Tibial nerve (tissue), 4 donors: Measurements from ENCODE around the gene HNRNPUL2. TPM values are rescaled to one million over a fixed set of nuclear protein-coding genes. Genes with fewer than 3 reads are reported as not detected.
"Not testable (repeated sequence)": the region's sequence is repeated elsewhere in the genome, so short reads cannot be mapped to it uniquely, and the experiment has no call there.

ENCODE experiments used
- DNase-seq, 2 donors: peaks; one replicate each; pipeline ENCODE4 v3.0.0-alpha.2; 2019; ENCODE audit warnings: low spot score in 2 of 2
- H3K27ac ChIP-seq, 4 donors: fragments of 200-600 bp; sonication (generic) in 3 of 4; one replicate each; pipeline ENCODE4 v1.5.1; 2017 to 2019; ENCODE audit warnings: mild to moderate bottlenecking in 1 of 4
- H3K27me3 ChIP-seq, 2 donors: fragments of 200-600 bp; sonication (generic) in 1 of 2; one replicate each; pipeline versions ENCODE4 v1.5.1 to v1.6.0; 2017 to 2019
- H3K36me3 ChIP-seq, 3 donors: fragments of 200-600 bp; sonication (generic); one replicate each; pipeline ENCODE4 v1.5.1; 2018 to 2019
- H3K4me1 ChIP-seq, 4 donors: fragments of 200-600 bp; sonication (generic) in 3 of 4; one replicate each; pipeline ENCODE4 v1.5.1; 2017 to 2019
- H3K4me3 ChIP-seq, 4 donors: fragments of 200-600 bp; sonication (generic) in 3 of 4; one replicate each; pipeline ENCODE4 v1.5.1; 2017 to 2019; ENCODE audit warnings: mild to moderate bottlenecking in 1 of 4, moderate library complexity in 1 of 4
- H3K9me3 ChIP-seq, 4 donors: fragments of 200-600 bp; sonication (generic) in 3 of 4; one replicate each; pipeline ENCODE4 v1.5.1; 2017 to 2019
- CTCF ChIP-seq, 5 experiments: fragments of 200-600 bp in 3 of 5; fragments of 450-650 bp in 2 of 5; sonication (generic) in 3 of 5; IDR thresholded peaks; one replicate each; pipeline ENCODE4 v1.5.1; 2016 to 2019; ENCODE audit warnings: antibody characterized with exemption in 5 of 5, mild to moderate bottlenecking in 3 of 5, moderate library complexity in 2 of 5
- EP300 ChIP-seq, 2 donors: sonication (generic); formaldehyde crosslinking; IDR thresholded peaks; one replicate each; pipeline ENCODE4 v1.6.1; 2017; ENCODE audit warnings: antibody characterized with exemption in 2 of 2, mild to moderate bottlenecking in 1 of 2
- POLR2A ChIP-seq, 2 donors: fragments of 450-650 bp; IDR thresholded peaks; one replicate each; pipeline ENCODE4 v1.6.1; 2017; ENCODE audit warnings: antibody characterized with exemption in 2 of 2, mild to moderate bottlenecking in 2 of 2, moderate library complexity in 2 of 2
- WGBS, 2 donors: methylation state at CpG; one replicate each; pipeline ENCODE4 v1.1.5; 2018; 5-methylcytosine and 5-hydroxymethylcytosine counted together
- total RNA-seq, 4 donors: library from RNA; depleted of rRNA; stranded (reverse); fragments of >200 nt; gene quantifications; one replicate each; pipeline ENCODE4 v1.1.0, GENCODE V29; 2016

The HNRNPUL2 gene
- total RNA-seq, 4 donors from 2014 or later, result 24.7 to 34.8 (median 28.6) TPM

DNA sequence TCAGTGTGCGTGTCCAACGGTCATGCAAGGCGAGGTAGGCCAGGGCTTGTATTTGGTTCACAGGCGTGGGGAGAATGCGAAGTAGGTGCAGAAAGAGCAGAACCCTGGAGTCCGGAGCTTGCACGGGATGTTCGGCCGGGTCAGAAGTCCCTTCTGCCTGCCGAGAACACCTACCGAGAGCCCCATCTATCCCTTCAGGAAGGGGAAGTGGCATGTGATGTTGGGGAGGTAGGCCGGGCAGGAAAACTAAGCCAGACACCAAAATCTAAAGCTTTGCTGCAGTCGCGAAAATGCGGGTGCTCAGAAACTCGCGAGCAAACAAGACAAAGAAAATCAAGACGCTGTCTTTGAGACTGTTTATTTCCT lies 43.5 kb upstream of the HNRNPUL2 start:
- H3K27me3 ChIP-seq, result no peaks in the 10 kb centered on the region
- peaks cover 0 to 25% (median 16%) of the 10 kb centered on the region in 4 donors for H3K4me1 ChIP-seq
- peak overlapping the region; percentile 86 to 95 (median 91) for H3K27ac ChIP-seq
- H3K9me3 ChIP-seq, result no peaks in the 10 kb centered on the region
- TF ChIP-seq POLR2A (IDR thresholded peaks at IDR 0.05) (no peak), EP300 (IDR thresholded peaks at IDR 0.05) (no peak), CTCF (IDR thresholded peaks at IDR 0.05) (no peak)
- DNase-seq, result peak in 1 of 2 donors; percentile 20
- peak overlapping the region; percentile 40 to 71 (median 56) for H3K4me3 ChIP-seq
- H3K36me3 ChIP-seq, result peaks cover 0 to 36% (median 3%) of the 10 kb centered on the region in 3 donors
- 0% methylated on average over 18 of the region's 18 CpGs for WGBS, 2 donors

DNA sequence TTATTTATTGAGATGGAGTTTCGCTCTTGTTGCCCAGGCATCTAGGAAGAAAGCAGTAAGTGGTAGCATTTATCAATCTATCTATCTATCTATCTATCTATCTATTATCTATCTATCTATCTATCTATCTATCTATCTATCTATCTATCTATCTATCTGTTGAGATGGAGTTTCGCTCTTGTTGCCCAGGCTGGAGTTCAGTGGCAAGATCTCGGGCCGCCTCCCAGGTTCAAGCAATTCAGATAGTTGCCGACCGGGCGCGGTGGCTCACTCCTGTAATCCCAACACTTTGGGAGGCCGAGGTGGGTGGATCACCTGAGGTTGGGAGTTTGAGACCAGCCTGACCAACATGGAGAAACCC lies 33.6 kb upstream of the HNRNPUL2 start:
- WGBS, 2 donors, result 39% methylated on average over 9 of the region's 9 CpGs
- Histone ChIP-seq H3K4me1 (peaks cover 0 to 31% (median 13%) of the 10 kb centered on the region in 4 donors), H3K36me3 (peaks cover 0 to 22% (median 0%) of the 10 kb centered on the region in 3 donors), H3K27ac (peak overlapping the region; percentile 11 to 94 (median 86)), H3K4me3 (peak overlapping the region; percentile 68 to 94 (median 84))
- not testable (repeated sequence) for H3K27me3 ChIP-seq, DNase-seq, H3K9me3 ChIP-seq

GRCh38 chr11:62757846-62758788 lies 30.9 kb upstream of the HNRNPUL2 start:
- 49 to 55% methylated on average over 9 of the region's 9 CpGs for WGBS, 2 donors
- Histone ChIP-seq H3K27me3 (no peaks in the 10 kb centered on the region), H3K27ac (no peak overlapping the region), H3K36me3 (peaks cover 0 to under 1% (median 0%) of the 10 kb centered on the region in 3 donors), H3K4me3 (no peak overlapping the region), H3K4me1 (peaks cover 0 to 29% (median 18%) of the 10 kb centered on the region in 4 donors), H3K9me3 (no peaks in the 10 kb centered on the region)
- DNase-seq, result no peak
- TF ChIP-seq CTCF (IDR thresholded peaks at IDR 0.05) (no peak), EP300 (IDR thresholded peaks at IDR 0.05) (no peak), POLR2A (IDR thresholded peaks at IDR 0.05) (no peak)

DNA sequence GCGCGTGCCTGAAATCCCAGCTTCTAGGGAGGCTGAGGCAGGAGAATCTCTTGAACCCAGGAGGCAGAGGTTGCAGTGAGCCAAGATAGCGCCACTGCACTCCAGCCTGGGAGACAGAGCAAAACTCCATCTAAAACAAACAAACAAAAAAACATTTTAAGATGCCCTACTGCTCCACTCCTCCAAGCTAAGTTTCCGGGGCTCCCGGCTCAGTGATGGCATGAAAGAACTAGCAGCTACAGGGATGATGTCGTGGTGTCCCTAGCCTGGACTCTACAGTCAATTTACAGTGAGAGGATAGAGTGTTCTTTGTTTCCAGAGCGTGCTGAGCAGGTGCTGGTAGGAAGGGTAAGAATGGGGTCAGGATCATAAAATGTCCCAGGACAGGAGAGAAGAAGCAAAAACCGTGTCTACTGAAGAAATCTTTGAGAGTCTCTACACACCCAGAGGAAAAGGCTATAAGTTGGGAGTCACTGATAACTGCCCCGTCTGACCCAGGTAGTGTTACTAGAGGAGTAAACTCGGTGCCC lies 27.9 kb upstream of the HNRNPUL2 start:
- Histone ChIP-seq H3K27ac (no peak overlapping the region), H3K36me3 (peaks cover 0 to 18% (median 0%) of the 10 kb centered on the region in 3 donors), H3K4me1 (peaks cover 0 to 38% (median 9%) of the 10 kb centered on the region in 4 donors), H3K4me3 (no peak overlapping the region), H3K9me3 (no peaks in the 10 kb centered on the region), H3K27me3 (no peaks in the 10 kb centered on the region)
- WGBS, 2 donors, result 55 to 68% methylated on average over 10 of the region's 10 CpGs
- DNase-seq, result no peak
- TF ChIP-seq CTCF (IDR thresholded peaks at IDR 0.05), result no peak
- TF ChIP-seq POLR2A (IDR thresholded peaks at IDR 0.05), result no peak
- TF ChIP-seq EP300 (IDR thresholded peaks at IDR 0.05), result no peak

GRCh38 chr11:62753736-62754603 lies 26.7 kb upstream of the HNRNPUL2 start, which contains the start of gene ZBTB3:
TSS of gene ZBTB3 (minus strand) at chr11:62754160. CDS start at chr11:62753664, 496 bp downstream.
- Histone ChIP-seq H3K4me1 (peaks cover 0 to 40% (median 9%) of the 10 kb centered on the region in 4 donors), H3K27me3 (no peaks in the 10 kb centered on the region), H3K9me3 (no peaks in the 10 kb centered on the region), H3K36me3 (peaks cover 0 to 27% (median 0%) of the 10 kb centered on the region in 3 donors), H3K27ac (peak within 1 kb of the TSS; percentile 93 to 96 (median 94)), H3K4me3 (peak within 1 kb of the TSS; percentile 52 to 94 (median 58))
- WGBS, 2 donors, result 1% methylated on average over 47 of the region's 47 CpGs
- TF ChIP-seq CTCF (IDR thresholded peaks at IDR 0.05) (peak in 2 of 5 experiments; percentile 49 to 54), EP300 (IDR thresholded peaks at IDR 0.05) (peak; percentile 68 to 97), POLR2A (IDR thresholded peaks at IDR 0.05) (peak; percentile 69 to 79)
- peak; percentile 95 to 96 for DNase-seq
